Measurements from ENCODE around the gene JARID2. TPM values are rescaled to one million over a fixed set of nuclear protein-coding genes. Genes with fewer than 3 reads are reported as not detected.

Gene JARID2
- total and polyA plus RNA-seq, 2 of the 8 experiments (the other 6 are each of a cell fraction or from before 2014, with no cell fraction given), result 60.1 to 239 TPM

DNA sequence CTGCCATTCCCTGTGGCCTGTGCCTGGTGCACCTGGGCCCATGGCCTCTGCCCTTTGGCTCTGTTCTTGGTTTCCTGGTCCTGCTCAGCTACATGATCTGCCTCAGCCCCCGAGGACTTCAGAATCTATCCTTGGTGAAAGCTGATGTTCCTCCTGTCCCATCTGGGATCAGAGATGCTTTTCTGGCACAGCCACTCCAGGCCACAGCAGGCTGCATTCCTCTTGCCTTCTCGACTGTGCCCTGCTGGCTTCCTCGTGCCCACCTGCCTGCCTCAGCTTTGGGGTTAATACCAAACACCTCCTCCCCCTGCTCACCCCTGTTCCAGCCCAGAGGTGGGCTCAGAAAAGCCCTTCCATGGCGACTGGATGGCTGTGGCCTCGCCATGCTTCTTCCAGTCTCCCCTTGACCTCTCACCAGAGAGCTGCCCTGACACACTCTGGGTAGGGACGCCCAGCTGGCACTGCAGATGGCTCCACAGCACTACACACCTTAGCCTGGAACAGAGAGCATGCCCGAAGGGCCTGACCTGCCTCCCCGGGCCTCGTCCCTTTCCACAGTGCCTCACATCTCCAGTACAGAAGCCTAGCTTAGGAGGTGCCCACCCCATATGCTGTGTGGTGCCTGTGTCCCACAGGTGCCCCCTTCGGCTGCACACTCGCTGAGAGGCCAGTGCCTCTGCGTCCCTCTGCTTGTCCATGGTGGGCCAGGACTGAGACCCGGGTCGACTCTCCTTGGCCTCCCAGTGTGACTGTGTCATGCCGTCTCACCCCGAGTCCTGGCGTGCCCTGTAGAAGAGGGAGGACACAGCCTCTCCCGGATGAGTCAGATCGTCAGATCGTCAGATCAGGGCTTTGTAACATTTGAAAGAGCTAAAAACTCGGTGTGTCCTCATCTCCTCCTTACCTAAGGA lies 268.2 kb downstream of the JARID2 start:
- no peak overlapping the region for H3K18ac ChIP-seq (ENCODE audit: extremely low read depth, low read length)
- H3K23ac ChIP-seq (ENCODE audit: insufficient read length), result no peak overlapping the region
- H3K79me2 ChIP-seq (ENCODE audit: control insufficient read depth in 1 of 2, insufficient read depth in 2 of 2, low read length in 2 of 2), result peaks cover 0 to 28% of the 10 kb centered on the region in 2 experiments; a peak in 2 of 4 replicates
- H4K20me1 ChIP-seq (replicated peaks in 1 of 2; ENCODE audit: control insufficient read depth in 1 of 2, insufficient read depth in 2 of 2, low read length in 2 of 2), result peaks cover 20 to 34% of the 10 kb centered on the region in 2 experiments
- no peak overlapping the region for H3K56ac ChIP-seq (replicated peaks; ENCODE audit: insufficient read length, low read depth, low read length)
- H3K4me3 ChIP-seq (ENCODE audit: extremely low read depth in 1 of 4, insufficient read depth in 2 of 4, low read depth in 3 of 4, low read length in 4 of 4), result no peak overlapping the region
- H3K27me3 ChIP-seq (replicated peaks in 1 of 4; ENCODE audit: control insufficient read depth in 3 of 4, extremely low read depth in 1 of 4, insufficient read depth in 3 of 4, low read length in 3 of 4), result no peaks in the 10 kb centered on the region
- H3K4ac ChIP-seq (replicated peaks; ENCODE audit: insufficient read length, low read depth, low read length), result no peak overlapping the region
- H2AK5ac ChIP-seq (ENCODE audit: low read depth, low read length), result no peak overlapping the region
- no peak overlapping the region for H2BK15ac ChIP-seq (ENCODE audit: low read length)
- peak overlapping the region; percentile 9; the same call in 1 of the 2 replicates for H2BK5ac ChIP-seq (ENCODE audit: low read depth, low read length)
- ChIA-PET POLR2A (ENCODE audit: partially characterized antibody) (interaction anchor here (0.9 to 1.7 kb wide), 3 partner anchors 9 to 64 kb away, joined by 3 to 7 read pairs (median 3); no protein-coding TSS in a partner anchor), CTCF (ENCODE audit: partially characterized antibody) (interaction anchor here (1.0 to 4.9 kb wide), 3 partner anchors 9 to 111 kb away, joined by 3 to 24 read pairs (median 3); no protein-coding TSS in a partner anchor)
- no peak overlapping the region for H4K5ac ChIP-seq (ENCODE audit: insufficient read length, low read depth, low read length)
- H3K9ac ChIP-seq (replicated peaks in 1 of 4; ENCODE audit: extremely low read depth in 1 of 4, low read depth in 3 of 4, low read length in 3 of 4), result no peak overlapping the region
- H3K4me2 ChIP-seq (ENCODE audit: insufficient read depth in 1 of 2, low read depth in 2 of 2, low read length in 2 of 2), result no peak overlapping the region
- no peak overlapping the region for H3K14ac ChIP-seq (ENCODE audit: insufficient read length)
- no peaks in the 10 kb centered on the region for H3K9me3 ChIP-seq (ENCODE audit: insufficient read depth in 2 of 2, low read depth in 1 of 2, low read length in 1 of 2)
- H2AFZ ChIP-seq (ENCODE audit: low read length), result no peak overlapping the region
- no peak for TF ChIP-seq GTF2F1 (IDR thresholded peaks at IDR 0.05; ENCODE audit: borderline replicate concordance, low read depth, low read length)
- TF ChIP-seq GABPA (IDR thresholded peaks at IDR 0.05; ENCODE audit: borderline replicate concordance, insufficient read depth, low read length), result no peak
- peaks cover 38 to 99% (median 79%) of the 10 kb centered on the region in 4 experiments for H3K36me3 ChIP-seq (ENCODE audit: control insufficient read depth in 2 of 4, insufficient read depth in 4 of 4, low read length in 3 of 4)
- H3K79me1 ChIP-seq (ENCODE audit: low read depth, low read length), result peaks cover 7% of the 10 kb centered on the region; the same call in 1 of the 2 replicates
- no peaks in the 10 kb centered on the region; a peak in 2 of 7 replicates for H3K4me1 ChIP-seq (replicated peaks in 1 of 4; ENCODE audit: control insufficient read depth in 3 of 4, insufficient read depth in 4 of 4, low read length in 3 of 4)
- no peak overlapping the region for H2BK12ac ChIP-seq (ENCODE audit: low read depth, low read length)
- H4K8ac ChIP-seq (ENCODE audit: extremely low read depth, insufficient read depth, low read length), result peak overlapping the region; percentile 9; the same call in 1 of the 2 replicates
- no peak overlapping the region for H2BK20ac ChIP-seq (ENCODE audit: low read length)
- no peak overlapping the region for H2BK120ac ChIP-seq (replicated peaks; ENCODE audit: low read depth, low read length)
- FAIRE-seq (no peak), DNase-seq (ENCODE audit: low read depth in 1 of 2, low spot score in 2 of 2) (no peak)
- 90% methylated on average over 21 of the region's 21 CpGs; no CpG with 5 or more reads in 1 of the 2 experiments for WGBS, 2 experiments (ENCODE audit: extremely low coverage in 1 of 2, insufficient coverage in 1 of 2, insufficient read length in 1 of 2, insufficient replicate concordance in 2 of 2, low coverage in 1 of 2, low lambda C conversion rate in 2 of 2, missing lambda C conversion rate in 1 of 2)
- H3K23me2 ChIP-seq (ENCODE audit: low read depth, low read length), result no peaks in the 10 kb centered on the region
- no peak overlapping the region for H4K91ac ChIP-seq (replicated peaks; ENCODE audit: insufficient read length, low read length)
- no peak overlapping the region for H3K27ac ChIP-seq (ENCODE audit: low read depth, low read length)
